Caki2 (cell line): ENCODE data around the gene NPDC1. TPM values are rescaled to one million over a fixed set of nuclear protein-coding genes. Genes with fewer than 3 reads are reported as not detected.
"Not testable (repeated sequence)": the region's sequence is repeated elsewhere in the genome, so short reads cannot be mapped to it uniquely, and the experiment has no call there.

Experiments used
- DNase-seq: peaks from one replicate; pipeline ENCODE4 v3.0.0-alpha.2; 2015; ENCODE audit warnings: low read depth
- in situ Hi-C: cut with HindIII; loops from 2 replicates; pipeline ENCODE4 v1.10.0; 2016; ENCODE audit warnings: low sequenced_read_pairs, low pct_unique_long_range_greater_than_20kb, mixed read lengths
- total RNA-seq: library from RNA; depleted of rRNA; stranded (reverse); fragments of >200 nt; shearing (Covaris generic); gene quantifications from 2 replicates; pipeline ENCODE4 v1.2.3, GENCODE V29; 2014; ENCODE audit warnings: low replicate concordance

Gene NPDC1
- total RNA-seq, 1 experiment from 2014 or later, result 31.8 TPM

- in situ Hi-C loops, result no loop called here
- DNase-seq, result no peak
Measured at GRCh38 chr9:137063311-137064026, 17.5 kb upstream of the NPDC1 start.

- in situ Hi-C loops, DNase-seq: not testable (repeated sequence)
Measured at GRCh38 chr9:137062798-137063197, 16.8 kb upstream of the NPDC1 start.

- DNase-seq, result no peak
- in situ Hi-C loops, result no loop called here
Measured at GRCh38 chr9:137062384-137062783, 16.4 kb upstream of the NPDC1 start.

DNA sequence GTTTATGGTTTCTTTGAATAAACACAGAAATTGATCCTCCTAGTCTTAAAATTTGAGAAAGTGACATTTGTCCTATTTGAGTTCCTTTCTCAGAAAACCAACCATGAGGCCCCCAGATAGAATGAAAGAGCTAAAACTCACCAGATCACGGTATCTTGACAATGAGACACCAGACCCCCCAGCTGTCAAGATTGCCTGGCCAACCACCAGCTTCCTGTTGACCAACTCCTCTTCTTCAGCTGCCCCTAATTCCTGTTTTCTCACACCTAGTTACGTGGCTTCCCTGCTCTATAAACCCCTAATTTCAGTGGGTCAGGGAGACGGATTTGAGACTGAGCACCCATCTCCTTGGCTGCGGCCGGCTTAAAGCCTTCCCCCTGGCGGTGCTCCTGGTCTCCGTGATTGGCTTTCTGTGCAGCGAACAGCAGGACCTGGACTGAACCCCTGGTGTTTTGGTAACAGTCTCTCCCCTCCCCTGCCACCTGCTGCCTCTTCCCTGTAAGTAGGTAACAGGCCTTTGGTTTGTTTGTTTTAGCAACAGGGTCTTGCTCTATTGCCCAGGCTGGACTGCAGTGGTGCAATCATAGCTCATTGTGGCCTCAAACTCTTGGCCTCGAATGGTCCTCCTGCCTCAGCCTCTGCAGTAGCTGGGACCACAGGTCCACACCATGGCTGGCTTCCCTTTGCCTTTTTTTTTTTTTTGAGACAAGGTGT lies 12.7 kb upstream of the NPDC1 start:
- in situ Hi-C loops, result no loop called here
- no peak for DNase-seq

DNA sequence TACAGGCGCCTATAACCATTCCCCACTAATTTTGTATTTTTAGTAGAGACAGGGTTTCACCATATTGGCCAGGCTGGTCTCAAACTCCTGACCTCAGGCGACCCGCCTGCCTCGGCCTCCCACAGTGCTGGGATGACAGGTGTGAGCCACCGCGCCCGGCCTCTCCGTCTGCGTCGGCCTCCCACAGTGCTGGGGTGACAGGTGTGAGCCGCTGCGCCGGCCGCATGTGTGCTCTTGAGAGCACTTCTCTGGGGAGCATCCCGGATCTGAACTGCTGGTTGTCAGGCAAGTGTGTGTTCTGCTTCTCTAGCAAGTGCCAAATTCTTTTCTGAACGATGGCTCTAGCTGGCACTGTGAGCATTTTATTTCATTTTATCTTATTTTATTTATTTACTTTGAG lies 11.6 kb upstream of the NPDC1 start:
- no peak for DNase-seq
- in situ Hi-C loops, result no loop called here

- DNase-seq, result no peak
- in situ Hi-C loops, result no loop called here
Measured at GRCh38 chr9:137056739-137057415, 10.9 kb upstream of the NPDC1 start.

- in situ Hi-C loops, result no loop called here
- DNase-seq, result no peak
Measured at GRCh38 chr9:137055385-137056364, 9.7 kb upstream of the NPDC1 start.

GRCh38 chr9:137054932-137055384 lies 9.0 kb upstream of the NPDC1 start:
- no peak for DNase-seq
- in situ Hi-C loops, result no loop called here

DNA sequence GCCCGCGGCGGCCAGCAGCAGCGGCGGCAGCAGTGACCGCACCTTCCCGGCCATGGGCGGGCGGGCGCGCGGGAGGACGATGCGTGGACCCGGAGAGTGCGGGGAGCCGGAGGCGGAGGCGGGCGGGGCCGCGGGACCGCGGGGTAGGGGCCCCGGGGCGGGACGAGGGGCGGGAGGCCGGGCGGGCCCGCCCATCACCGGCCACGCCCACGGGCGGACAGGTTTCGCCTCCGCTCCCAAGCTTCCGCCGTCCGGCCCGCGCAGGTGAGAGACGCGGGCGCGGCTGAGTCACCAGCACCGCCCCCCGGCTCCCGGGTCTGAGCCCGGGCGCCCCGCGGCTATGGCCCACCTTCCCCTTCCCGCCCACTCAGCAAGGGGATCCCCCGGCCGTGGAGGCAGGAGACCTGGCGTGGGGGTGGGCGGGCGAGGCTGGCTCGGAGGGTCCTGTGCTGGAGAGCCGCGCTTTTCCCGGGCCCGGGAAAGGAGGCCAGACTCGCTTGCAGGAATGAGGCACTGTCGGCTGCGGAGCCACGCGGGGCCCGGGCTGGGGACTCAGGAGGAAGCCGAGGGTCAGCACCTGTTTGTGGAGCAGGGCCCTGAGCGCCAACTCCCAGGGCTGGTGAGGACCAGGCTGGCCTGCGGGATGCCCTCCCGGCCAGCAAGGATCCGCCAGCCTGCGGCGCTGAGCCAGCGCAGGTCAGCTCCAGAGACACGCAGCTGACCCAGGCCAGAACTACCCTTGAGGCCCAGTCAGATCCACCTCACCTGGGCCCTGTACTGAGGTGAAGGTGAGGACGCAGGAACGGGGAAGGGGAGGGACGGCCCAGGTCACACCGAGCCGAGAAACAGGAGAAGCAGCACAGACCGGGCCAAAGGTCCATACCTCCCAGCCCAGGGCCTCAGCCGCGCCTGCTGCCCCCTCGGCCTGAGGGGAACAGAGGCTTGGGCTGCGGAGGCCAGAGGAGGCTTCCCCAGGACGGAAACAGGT lies 8.3 kb upstream of the NPDC1 start, which contains the start of gene ENTPD2:
TSS of gene ENTPD2 (minus strand) at position 118 of the 988 bp plus-strand sequence. CDS start at position 54, 64 bp downstream.
- no peak for DNase-seq
- in situ Hi-C loops, result no loop called here

DNA sequence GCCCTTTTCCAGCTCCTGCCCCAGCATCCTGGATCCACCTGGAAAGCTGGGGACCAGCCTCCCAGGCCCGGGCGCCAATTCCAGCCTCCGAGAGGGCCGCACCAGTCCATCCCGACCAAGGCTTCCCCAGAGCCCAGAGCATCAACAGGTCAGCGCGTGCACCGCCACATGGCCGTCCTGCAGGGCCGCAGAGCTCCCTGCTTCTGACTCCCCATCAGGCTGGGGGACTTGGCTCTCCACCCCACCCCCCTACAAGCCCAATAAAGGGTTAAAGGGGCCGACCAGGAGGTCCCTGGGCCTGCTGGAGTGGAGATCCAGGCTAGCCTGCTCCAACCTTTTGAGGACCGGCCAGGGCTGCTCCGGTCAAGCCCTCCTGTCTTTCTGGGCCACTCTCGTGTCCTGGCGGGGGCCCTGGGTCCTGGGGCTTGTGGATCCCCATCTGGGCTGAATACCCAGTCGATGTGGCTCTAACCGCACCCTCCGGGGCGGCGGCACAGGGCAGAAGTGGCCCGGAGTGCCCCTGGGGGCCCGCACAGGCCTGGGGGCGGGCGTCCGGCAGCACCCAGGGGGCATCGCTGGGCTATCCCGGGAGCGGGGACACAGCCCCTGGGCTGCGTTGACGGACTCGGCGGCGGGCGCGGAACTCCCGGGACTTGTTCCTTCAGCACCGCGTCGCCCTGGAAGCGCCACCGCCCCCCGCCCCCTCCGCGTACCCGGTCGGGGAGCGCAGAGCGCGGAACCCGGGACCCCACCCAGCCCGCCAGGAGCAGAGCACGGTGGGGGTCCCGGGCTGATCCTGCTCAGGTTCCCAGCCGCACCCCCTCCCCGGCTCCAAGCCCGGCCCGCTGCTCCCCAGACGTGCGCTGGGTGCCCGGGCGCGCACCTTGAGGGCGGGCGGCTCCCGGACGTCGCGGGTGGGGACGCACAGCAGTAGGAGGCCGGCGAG lies 7.3 kb upstream of the NPDC1 start:
- in situ Hi-C loops, result no loop called here
- DNase-seq, result no peak

DNA sequence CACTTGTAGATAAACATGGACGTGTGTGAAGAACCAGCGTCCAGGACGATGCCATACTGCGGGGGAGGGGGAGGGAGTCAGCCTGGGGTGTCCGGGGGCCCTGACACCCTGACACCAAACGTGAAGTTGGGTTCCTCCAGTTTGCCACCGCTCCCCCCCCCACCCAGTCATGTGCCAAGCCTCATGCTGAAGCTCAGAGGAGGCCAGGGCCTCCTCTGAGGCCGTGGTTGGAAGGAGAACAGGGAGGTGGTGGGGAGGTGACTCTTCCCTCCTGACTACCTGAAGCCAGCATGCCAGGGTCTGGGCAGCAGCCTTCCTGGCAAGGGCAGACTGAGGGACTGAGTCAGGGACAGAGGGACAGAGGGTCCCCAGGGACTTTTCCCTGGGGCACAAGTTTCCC lies 6.3 kb upstream of the NPDC1 start:
- in situ Hi-C loops, result no loop called here
- no peak for DNase-seq

- in situ Hi-C loops, result no loop called here
Measured at GRCh38 chr9:137051145-137051724, 5.3 kb upstream of the NPDC1 start.

GRCh38 chr9:137050570-137050969 lies 4.6 kb upstream of the NPDC1 start:
- in situ Hi-C loops, result no loop called here
- DNase-seq, result no peak

More at GRCh38 chr9:137051145-137051724, 5.3 kb upstream of the NPDC1 start:
- DNase-seq, result no peak

DNA sequence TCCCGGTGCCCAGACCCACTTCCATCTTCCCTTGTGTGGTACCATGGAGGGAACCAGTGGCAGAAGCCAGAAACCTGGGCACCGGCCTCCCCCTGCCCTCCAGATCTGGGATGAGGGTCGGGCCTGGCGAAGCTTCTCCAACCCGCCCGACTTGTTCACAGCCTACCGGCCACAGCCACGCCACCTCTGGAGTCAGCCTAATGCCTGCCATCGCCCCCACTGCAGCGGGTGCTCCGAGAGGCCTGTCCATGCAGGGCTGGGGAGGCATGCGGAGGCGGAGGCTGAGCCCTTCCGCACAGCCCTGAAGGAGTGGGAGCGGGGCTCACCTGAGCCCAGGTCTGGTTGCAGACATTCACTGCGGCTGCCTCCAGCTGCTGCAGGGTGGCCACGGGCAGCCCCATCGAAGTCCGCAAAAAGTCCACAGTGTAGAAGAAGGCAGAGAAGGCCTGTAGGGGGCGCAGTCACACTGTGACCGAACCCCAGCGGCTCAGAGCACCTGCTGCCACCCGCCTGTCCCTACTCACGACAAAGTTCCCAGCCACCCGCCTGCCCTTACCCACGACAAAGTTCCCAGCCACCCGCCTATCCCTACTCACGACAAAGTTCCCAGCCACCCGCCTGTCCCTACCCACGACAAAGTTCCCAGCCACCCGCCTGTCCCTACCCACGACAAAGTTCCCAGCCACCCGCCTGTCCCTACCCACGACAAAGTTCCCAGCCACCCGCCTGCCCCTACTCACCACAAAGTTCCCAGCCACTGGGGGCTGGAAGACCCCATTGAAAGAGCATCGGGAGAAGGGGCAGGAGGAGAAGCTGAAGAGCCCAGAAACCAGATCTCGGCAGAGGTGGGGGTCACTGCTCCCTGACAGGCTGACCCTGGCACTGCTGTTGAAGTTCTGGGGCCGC lies 3.8 kb upstream of the NPDC1 start:
- no peak for DNase-seq
- in situ Hi-C loops, result no loop called here
